ENCODE measurements around the gene MYL7.

Gene MYL7

DNA sequence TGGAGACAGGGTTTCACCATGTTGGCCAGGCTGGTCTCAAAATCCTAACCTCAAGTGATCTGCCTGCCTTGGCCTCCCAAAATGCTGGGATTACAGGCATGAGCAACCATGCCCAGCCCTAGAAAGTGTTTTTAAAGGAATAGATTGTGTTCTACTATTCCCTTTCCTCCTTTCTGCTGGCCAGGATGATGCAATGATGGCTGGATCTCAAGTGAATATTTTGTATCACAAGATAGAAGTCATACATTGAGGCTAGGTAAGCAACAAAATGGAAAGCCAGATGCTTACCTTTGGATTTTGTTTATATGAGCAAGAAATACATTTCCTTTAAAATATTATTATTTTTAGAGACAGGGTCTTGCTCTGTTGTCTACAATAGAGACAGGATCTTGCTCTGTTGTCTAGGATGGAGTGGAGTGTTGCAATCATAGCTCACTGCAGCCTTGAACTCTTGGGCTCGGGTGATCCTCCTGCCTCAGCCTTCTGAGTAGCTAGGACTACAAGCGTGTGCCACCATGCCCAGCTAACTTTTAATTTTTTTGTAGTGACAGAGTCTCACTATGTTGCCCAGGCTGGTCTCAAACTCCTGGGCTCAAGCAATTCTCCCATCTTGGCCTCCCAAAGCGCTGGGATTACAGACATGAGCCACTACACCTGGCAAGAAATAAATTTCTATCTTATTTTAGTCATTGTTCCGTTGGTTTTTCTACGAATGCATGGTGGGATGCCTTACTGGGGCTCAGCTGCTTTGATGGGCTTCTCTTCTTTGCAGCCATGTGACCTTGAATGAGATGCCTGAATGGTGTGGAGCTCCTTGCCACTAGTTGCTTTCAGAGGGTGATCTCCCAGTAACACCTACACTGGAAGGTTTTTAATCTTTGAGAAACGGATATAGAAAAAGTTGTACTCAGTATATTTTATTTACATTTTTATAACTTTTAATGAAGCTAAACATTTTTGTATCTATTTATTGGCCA lies 42.8 kb downstream of the MYL7 start:
- DNase-seq = no peak

DNA sequence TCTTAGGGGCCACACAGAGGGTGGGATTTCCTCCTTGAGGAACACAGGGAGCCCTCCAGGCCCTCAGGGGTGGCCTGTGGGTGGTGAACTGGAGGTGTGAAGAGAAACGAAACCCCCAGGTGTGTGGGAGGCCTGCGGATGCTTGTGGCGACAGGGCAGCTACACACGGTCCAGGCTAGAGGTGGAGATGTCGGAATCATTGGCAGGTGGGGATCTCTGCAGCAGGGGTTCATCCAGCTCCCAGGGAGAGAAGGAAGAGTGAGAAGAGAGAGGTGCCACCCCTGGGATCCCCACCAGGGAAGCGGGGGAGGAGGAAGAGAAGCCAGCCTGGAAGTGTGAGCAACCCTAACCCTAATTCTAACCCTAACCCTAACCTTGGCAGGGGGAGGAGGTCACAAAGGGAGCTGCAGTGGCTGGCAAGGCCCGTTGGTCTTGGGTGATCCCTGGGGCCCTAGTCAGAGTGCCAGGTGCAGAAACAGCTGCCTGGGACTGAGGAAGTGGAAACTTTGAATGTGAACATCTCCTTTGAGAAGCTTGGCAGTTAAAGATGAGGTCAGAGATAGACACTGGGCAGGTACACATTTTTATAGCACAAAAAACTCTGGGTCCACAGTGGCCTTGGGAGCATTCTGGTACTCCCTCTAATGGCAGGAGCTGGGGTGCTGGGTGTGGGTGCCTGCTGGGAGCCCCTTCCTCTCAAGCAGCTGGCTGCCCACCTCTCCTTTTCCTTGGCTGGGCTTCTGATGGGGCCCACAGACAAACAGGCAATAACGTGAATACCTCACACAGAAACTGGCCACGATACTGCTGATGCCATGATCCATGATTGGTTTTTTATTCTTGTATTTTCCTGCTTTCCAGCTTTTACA lies 43.8 kb downstream of the MYL7 start:
- DNase-seq = no peak

DNA sequence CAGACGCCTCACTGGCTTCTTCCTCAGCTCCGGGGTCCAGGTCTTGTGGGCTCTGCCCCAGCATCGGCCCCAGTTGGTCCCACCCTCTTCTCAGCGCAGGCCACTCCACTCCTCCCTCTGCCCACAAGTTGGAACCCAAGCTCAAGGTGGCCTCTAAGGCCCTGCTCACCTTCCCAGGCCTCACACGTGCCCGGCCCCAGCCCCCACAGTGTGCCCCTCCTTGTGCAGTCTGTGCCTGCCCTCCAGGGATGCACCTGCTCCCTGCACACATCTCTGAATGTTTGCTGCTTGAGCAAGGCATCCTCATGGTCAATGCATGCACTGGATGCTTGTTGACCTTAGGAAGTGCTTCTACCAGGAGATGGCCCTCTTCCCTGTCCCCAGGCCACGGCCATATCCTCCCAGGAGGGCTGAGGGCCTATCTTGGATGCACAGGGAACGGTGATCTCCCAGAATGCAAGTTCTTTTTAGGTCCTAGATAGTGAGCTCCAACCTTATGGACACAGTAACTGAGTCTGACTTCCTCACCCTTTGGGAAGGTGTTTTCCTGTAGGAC lies 44.7 kb downstream of the MYL7 start:
- no peak for DNase-seq

DNA sequence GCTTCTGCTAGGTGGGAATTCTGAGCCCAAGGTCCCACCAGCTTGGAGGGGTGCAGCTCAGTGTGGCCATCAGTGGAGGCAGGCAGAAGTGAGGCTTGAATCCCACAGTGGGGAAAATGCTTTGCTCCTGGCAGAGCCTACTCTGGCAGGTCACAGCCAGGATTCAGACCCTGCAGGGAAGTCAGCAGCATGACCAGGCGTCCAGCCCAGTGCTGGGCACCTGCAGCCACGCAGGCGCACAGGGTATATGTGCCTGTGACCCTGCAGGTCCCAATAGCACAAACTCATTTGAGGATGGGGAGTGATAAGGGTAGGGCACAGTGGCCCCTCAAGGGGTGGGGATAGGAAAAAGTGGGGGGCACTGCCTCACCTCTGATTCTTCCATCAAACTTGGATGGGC lies 45.4 kb downstream of the MYL7 start:
- no peak for DNase-seq

DNA sequence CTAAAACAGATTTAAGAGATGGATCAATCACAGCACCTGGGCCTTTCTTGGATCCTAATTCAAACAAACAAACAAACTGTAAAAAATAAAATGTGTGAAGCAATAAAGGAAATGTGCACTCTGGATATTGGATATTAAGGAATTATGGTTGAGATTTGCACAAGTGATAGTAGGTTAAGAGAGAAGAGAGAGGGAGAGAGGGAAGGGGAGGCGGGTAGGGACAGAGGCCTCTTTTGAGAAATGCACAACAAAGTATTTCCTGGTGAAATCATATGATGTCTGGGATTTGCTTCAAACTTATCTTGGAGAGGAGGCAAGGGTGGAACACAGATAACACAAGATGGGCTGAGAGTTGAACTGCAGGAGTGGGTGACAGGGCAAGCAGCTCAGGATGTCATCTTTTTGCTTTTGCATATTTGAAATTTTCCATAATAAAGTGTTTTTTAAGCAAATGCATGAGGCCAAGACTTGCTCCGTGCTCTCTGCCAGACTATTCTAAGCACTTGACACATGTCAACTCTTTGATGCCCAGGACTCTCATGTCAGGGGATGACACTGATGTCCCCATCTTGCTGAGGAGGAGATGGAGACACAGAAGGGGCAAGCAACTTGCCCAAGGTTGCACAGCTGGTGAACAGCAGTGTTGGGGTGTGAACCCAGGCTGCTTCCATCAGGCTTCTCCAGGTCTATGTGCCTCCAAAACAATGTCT lies 46.1 kb downstream of the MYL7 start:
- DNase-seq = no peak

DNA sequence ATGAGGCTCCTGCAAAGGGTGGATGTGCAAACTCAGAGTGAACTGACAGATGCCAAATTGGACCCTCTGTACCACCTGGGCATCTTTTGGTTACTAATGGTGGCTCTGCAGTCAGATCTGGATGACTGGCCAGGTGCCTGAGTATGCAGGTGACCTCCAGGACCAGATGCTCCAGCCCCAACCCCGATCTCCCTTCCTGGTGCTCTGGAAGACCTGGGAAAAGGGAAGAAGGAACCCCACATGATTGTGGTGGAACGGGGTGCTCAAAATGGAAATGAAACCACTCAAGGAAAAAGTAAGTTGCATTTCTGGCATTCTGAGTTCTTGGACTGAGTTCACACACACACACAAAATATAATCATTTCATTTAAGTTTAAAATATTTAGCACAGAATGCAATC lies 46.8 kb downstream of the MYL7 start:
- no peak for DNase-seq

DNA sequence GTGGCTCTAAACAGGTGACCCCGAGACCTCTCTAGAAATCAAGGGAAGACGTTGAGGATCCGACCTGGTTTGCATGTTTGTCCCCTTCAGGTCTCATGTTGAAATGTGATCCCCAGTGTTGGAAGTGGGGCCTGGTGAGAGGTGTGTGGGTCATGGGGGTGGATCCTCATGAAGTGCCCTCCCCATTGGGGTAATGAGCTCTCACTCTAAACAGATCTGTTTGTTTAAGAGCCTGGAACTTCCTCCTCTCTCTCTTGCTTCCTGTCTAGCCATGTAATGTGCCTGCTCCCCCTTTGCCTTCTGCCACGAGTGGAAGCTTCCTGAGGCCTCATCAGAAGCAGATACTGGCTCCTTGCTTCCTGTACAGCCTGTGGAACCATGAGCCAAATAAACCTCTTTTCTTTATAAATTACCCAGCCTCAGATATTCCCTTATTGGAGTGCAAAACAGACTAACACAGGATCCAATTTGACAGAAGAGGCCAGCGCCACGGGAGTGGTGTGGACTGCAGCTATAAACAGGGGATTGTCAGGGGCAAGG lies 48.0 kb downstream of the MYL7 start:
- DNase-seq = no peak

All from activated CD4-positive, CD25-positive, alpha-beta regulatory T cell (primary cell).